GM18909 (cell line): Measurements from ENCODE around the gene NDUFAF4.

Experiments
- ATAC-seq: cut with Tn5 transposase; IDR thresholded peaks from one replicate; pipeline ENCODE4 v1.9.1; 2021; ENCODE audit warnings: mild to moderate bottlenecking; ENCODE audit not compliant: unreplicated experiment, poor library complexity

NDUFAF4 gene

DNA sequence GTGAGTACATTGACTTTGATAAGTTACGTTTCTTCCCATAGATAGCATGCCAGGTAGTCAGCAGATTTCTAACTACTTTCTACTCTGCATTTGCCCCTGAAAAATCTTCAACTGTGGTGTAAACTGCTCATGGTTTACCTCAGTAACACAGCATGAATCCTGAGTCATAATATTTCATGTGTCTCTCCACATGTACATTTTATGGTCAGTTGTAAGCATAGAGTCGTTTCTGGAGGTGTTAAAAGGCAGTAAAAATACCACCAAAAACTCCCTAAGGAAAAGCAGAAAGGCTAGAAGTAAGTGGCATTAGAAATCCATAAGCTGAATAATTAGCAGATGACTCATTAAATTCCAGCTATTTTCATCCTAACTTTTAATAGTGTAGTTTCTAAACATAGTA, 56.3 kb downstream of the NDUFAF4 start:
- ATAC-seq = no peak
